HL-60 (cell line): Measurements from ENCODE around the gene TAF11L10.
"Not testable (repeated sequence)": the region's sequence is repeated elsewhere in the genome, so short reads cannot be mapped to it uniquely, and the experiment has no call there.

Experiments
- CTCF ChIP-seq: IDR thresholded peaks from one replicate; pipeline ENCODE4 v1.5.1; 2011; ENCODE audit warnings: low read length, control low read depth, inconsistent platforms; ENCODE audit not compliant: insufficient read depth
- GABPA ChIP-seq: IDR thresholded peaks from 2 replicates; pipeline ENCODE4 v1.6.1; 2012; ENCODE audit warnings: low read depth
- POLR2AphosphoS5 ChIP-seq: IDR thresholded peaks from 2 replicates; pipeline ENCODE4 v1.6.1; 2012; ENCODE audit warnings: low read depth
- REST ChIP-seq: IDR thresholded peaks from 2 replicates; pipeline ENCODE4 v1.6.1; 2012; ENCODE audit warnings: low read depth; ENCODE audit not compliant: insufficient replicate concordance
- SPI1 ChIP-seq: IDR thresholded peaks from 2 replicates; pipeline ENCODE4 v1.6.1; 2012; ENCODE audit warnings: low read depth, mild to moderate bottlenecking, borderline replicate concordance

DNA sequence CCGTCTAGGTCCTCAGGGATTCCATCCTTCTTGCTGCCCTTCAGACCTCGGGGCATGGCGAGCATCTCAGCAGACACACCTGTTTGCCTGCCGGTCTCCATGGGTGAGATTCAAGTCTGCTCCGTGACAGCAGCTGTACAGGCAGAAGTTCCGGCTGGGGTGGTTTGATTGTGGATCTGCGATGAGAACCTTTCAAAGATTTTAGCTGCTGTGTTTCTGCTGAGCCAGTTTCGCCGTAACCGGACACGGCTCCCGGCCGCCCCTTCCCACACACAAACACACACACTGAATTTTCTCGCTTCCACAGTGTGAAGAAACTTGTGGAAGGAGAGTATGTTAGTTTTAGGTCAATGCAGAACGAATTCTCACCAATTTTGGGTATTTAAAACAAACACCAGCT lies at the start of gene TAF11L10:
- TF ChIP-seq CTCF, REST, POLR2AphosphoS5, GABPA, SPI1: not testable (repeated sequence)
